DOHH2 (cell line): ENCODE measurements around the gene PTPN7.

Experiments
- H3F3A ChIP-seq: fragments of 200-600 bp; sonication (generic), shearing (Covaris generic); 2 replicates; pipeline ENCODE4 v1.6.0; 2016; ENCODE audit warnings: antibody characterized with exemption, mild to moderate bottlenecking; ENCODE audit not compliant: control insufficient read depth, insufficient read depth
- H3K27ac ChIP-seq: fragments of 200-600 bp; sonication (generic); 2 replicates; pipeline ENCODE4 v1.5.1; 2014; ENCODE audit warnings: low read depth, mild to moderate bottlenecking, low read length, moderate library complexity
- H3K27me3 ChIP-seq: fragments of 200-600 bp; sonication (generic); 2 replicates; pipeline ENCODE4 v1.6.1; 2014; ENCODE audit warnings: mild to moderate bottlenecking, low read length, mixed read lengths; ENCODE audit not compliant: control insufficient read depth
- H3K36me3 ChIP-seq: fragments of 200-600 bp; sonication (generic); 2 replicates; pipeline ENCODE4 v1.6.1; 2014; ENCODE audit warnings: mild to moderate bottlenecking, low read length, moderate library complexity, mixed read lengths; ENCODE audit not compliant: control insufficient read depth
- H3K4me1 ChIP-seq: fragments of 200-600 bp; sonication (generic); 2 replicates; pipeline ENCODE4 v1.6.1; 2014; ENCODE audit warnings: mild to moderate bottlenecking, low read length, mixed read lengths; ENCODE audit not compliant: control insufficient read depth
- H3K4me2 ChIP-seq: fragments of 200-600 bp; sonication (generic); 2 replicates; pipeline ENCODE4 v1.6.0; 2014; ENCODE audit warnings: mild to moderate bottlenecking, low read length, moderate library complexity
- H3K4me3 ChIP-seq: fragments of 200-600 bp; sonication (generic); 2 replicates; pipeline ENCODE4 v1.5.1; 2014; ENCODE audit warnings: mild to moderate bottlenecking, low read length, mixed read lengths
- H3K79me2 ChIP-seq: fragments of 200-600 bp; sonication (generic); 2 replicates; pipeline ENCODE4 v1.6.1; 2014; ENCODE audit warnings: mild to moderate bottlenecking, low read length, mixed read lengths; ENCODE audit not compliant: control insufficient read depth
- H3K9me2 ChIP-seq: fragments of 200-600 bp; sonication (generic); replicated peaks from 2 replicates; pipeline ENCODE4 v1.6.1; 2014; ENCODE audit warnings: mild to moderate bottlenecking, low read length, mixed read lengths; ENCODE audit not compliant: control insufficient read depth
- H3K9me3 ChIP-seq: fragments of 200-600 bp; sonication (generic); 2 replicates; pipeline ENCODE4 v1.6.1; 2014; ENCODE audit warnings: antibody characterized with exemption, low read length, mixed read lengths; ENCODE audit not compliant: control insufficient read depth, insufficient read depth
- H4K20me1 ChIP-seq: fragments of 200-600 bp; sonication (generic); 2 replicates; pipeline ENCODE4 v1.6.0; 2014; ENCODE audit warnings: low read depth, mild to moderate bottlenecking, antibody characterized with exemption, low read length, moderate library complexity; ENCODE audit not compliant: control insufficient read depth, insufficient read depth
- CTCF ChIP-seq: fragments of 200-600 bp; sonication (generic); IDR thresholded peaks from one replicate; pipeline ENCODE4 v1.5.1; 2014; ENCODE audit warnings: antibody characterized with exemption, mild to moderate bottlenecking, low read depth, low read length; ENCODE audit not compliant: poor library complexity, severe bottlenecking
- EZH2phosphoT487 ChIP-seq: fragments of 200-600 bp; sonication (generic); IDR thresholded peaks from 2 replicates; pipeline ENCODE4 v1.6.1; 2017; ENCODE audit warnings: borderline replicate concordance, mild to moderate bottlenecking, antibody characterized with exemption, low read length, moderate library complexity, mixed read lengths

The PTPN7 gene

DNA sequence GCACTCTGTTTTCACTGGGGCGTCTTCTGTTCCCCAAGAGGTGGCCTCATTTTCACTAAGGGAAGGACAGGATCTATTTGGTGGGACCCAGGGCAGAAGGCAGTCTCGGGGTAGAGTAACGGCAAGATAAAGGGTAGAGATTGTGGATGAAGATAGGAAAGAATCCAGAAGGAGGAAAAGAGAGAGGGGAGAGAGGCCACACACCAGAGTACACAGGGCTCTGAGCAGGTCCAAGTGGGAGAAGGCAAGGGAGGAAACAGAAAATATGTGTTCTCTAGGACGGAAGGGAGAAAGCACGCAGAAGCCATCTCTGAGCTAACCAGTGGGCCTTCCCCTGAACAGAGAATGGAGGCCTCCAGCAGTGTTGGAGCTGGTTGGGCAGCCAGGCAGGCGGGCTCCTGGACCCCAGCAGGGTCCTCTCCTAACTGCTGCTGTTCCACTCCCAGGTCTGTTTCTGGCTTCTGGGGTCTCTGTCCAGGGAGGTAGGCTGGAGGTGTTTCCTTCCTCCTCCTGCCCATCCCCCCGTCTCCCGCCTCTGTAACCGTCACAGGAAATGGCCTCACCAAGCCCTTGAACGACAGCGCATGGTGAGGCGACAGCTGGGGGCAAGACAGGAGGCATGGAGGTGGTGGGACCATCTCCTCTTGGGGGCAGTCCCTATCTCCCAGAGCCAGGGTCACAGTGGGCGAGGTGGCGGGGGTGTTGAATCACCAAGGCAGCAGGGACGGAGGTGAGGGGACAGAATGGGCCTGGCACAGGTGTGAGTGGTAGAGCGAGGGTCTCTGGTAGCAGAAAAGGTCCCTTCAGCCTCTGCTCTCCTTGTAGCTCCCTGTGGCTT, 649 bp downstream of the PTPN7 start:
- Histone ChIP-seq H4K20me1 (no peaks in the 10 kb centered on the region), H3F3A (peaks cover 27% of the 10 kb centered on the region), H3K36me3 (peaks cover 56% of the 10 kb centered on the region), H3K79me2 (peaks cover 39% of the 10 kb centered on the region), H3K27ac (peak overlapping the region; percentile 92), H3K4me2 (peak overlapping the region; percentile 88), H3K9me2 (no peaks in the 10 kb centered on the region), H3K9me3 (no peaks in the 10 kb centered on the region), H3K4me3 (peak overlapping the region; percentile 80), H3K4me1 (peaks cover 96% of the 10 kb centered on the region), H3K27me3 (no peaks in the 10 kb centered on the region)
- no peak for TF ChIP-seq CTCF
- TF ChIP-seq EZH2phosphoT487 = no peak

GRCh38 chr1:202158810-202159533, 1.4 kb downstream of the PTPN7 start:
- peaks cover 91% of the 10 kb centered on the region for H3K4me1 ChIP-seq
- H3K9me2 ChIP-seq = no peaks in the 10 kb centered on the region
- H3K9me3 ChIP-seq = no peaks in the 10 kb centered on the region
- TF ChIP-seq EZH2phosphoT487 (no peak), CTCF (peak; percentile 94)
- H3K27ac ChIP-seq = peak overlapping the region; percentile 92
- H3K4me3 ChIP-seq = peak overlapping the region; percentile 80
- no peaks in the 10 kb centered on the region for H4K20me1 ChIP-seq
- H3K36me3 ChIP-seq = peaks cover 64% of the 10 kb centered on the region
- H3K79me2 ChIP-seq = peaks cover 39% of the 10 kb centered on the region
- H3K27me3 ChIP-seq = no peaks in the 10 kb centered on the region
- peaks cover 27% of the 10 kb centered on the region for H3F3A ChIP-seq
- H3K4me2 ChIP-seq = peak overlapping the region; percentile 88

GRCh38 chr1:202157945-202158344, 2.5 kb downstream of the PTPN7 start:
- TF ChIP-seq EZH2phosphoT487 (no peak), CTCF (no peak)
- Histone ChIP-seq H3K79me2 (peaks cover 39% of the 10 kb centered on the region), H3K36me3 (peaks cover 74% of the 10 kb centered on the region), H3K9me3 (no peaks in the 10 kb centered on the region), H3K27ac (peak overlapping the region; percentile 92), H3K9me2 (no peaks in the 10 kb centered on the region), H3F3A (peaks cover 27% of the 10 kb centered on the region), H4K20me1 (peaks cover 3% of the 10 kb centered on the region; the same call in 1 of the 2 replicates), H3K4me3 (peak overlapping the region; percentile 80), H3K4me2 (peak overlapping the region; percentile 88), H3K4me1 (peaks cover 80% of the 10 kb centered on the region), H3K27me3 (no peaks in the 10 kb centered on the region)
